OCI-LY1 (cell line): ENCODE measurements around the gene SPP1.
"Not testable (repeated sequence)": the region's sequence is repeated elsewhere in the genome, so short reads cannot be mapped to it uniquely, and the experiment has no call there.

Experiments
- CTCF ChIP-seq: fragments of 200-600 bp; sonication (generic), shearing (Covaris generic); IDR thresholded peaks from 2 replicates; pipeline ENCODE4 v1.5.1; 2017; ENCODE audit warnings: mild to moderate bottlenecking, antibody characterized with exemption, low read length, moderate library complexity, mixed read lengths
- EZH2 ChIP-seq: fragments of 200-600 bp; sonication (generic), shearing (Covaris generic); IDR thresholded peaks from 2 replicates; pipeline ENCODE4 v1.8.0; 2017; ENCODE audit warnings: borderline replicate concordance, mixed run types, mild to moderate bottlenecking, antibody characterized with exemption, low read length, moderate library complexity, mixed read lengths

- not testable (repeated sequence) for TF ChIP-seq CTCF, EZH2
Measured at GRCh38 chr4:87999191-87999691, 23.7 kb downstream of the SPP1 start.
